Stimulated activated CD8-positive, alpha-beta memory T cell treated with anti-CD3 and anti-CD28 coated beads, Interleukin-7, amount 100 ng/mL, for 1 hour (primary cell): ENCODE measurements around the gene FUBP1.
"Not testable (repeated sequence)": the region's sequence is repeated elsewhere in the genome, so short reads cannot be mapped to it uniquely, and the experiment has no call there.

Experiments
- DNase-seq, 2 donors: peaks; one replicate each; pipeline ENCODE4 v3.0.0-alpha.2; 2020; ENCODE audit warnings: low read depth in 2 of 2

FUBP1 gene

DNA sequence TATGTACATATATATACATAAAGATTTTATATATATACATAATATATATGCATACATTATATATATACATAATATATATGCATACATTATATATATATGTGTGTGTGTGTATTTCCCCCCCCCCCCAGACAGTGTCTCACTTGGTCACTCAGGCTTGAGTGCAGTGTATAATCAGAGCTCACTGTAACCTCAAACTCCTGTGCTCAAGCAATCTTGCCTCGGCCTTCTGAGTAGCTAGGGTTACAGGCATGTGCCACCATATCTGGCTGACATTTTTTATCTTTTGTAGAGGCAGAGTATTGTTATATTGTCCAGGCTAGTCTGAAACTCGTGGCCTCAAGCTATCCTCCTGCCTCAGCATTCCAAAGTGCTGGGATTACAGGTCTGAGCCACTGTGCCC, 9.0 kb upstream of the FUBP1 start:
- DNase-seq, result no peak

DNA sequence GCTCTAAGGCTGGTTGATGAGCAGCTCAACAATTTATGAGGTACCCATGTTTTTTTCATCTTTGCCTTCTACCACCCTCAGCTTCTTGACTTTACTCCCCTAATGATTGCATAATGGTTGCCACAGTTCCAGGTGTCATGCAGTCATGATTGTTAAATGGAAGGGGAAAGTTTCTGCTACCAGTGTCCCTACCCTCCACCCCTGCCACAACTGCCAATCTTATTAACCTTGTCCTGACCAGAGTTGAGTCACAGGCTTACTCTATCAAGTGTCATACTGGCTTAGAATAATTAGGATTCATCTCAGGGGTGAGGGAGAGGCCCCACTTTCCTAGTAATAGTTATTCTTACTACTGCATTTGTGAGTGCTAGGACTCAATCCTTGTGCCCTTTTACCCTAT, 7.9 kb upstream of the FUBP1 start:
- DNase-seq, result no peak

DNA sequence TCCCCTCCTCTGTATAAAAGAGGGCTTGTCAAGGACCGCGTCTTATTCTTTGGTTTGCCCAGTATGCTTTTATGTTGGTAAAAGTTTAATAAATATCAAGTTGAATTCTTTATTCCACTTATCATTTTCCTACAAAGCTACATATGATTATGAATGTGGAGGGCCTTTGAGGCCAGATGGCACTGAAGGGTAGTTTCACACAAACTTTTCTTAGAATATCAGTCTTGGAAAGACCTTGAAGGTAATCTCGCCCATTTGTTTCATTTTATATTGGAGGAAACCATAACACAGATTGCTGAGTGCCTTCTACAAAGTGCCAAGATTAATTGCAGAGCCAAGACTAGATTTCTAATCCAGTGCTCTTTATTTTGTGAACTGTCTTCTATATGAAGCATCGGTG, 5.8 kb upstream of the FUBP1 start:
- no peak for DNase-seq

DNA sequence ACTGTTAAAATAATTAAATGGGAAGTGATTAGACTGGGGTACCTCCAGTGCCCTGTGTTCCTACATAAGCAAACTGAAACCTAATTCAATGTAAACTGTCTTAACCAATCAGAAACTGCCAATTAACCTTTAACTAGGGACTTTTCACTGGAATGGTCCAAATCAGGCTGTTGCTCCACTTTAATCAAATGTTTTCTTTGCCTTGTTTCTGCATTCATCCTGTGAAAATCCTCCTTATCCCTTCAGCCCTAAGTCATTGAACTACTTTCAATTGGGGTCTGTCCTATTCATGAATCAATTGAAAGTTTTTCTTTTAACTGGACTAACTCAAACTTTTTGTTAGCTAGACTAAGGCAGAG, 5.1 kb upstream of the FUBP1 start:
- no peak for DNase-seq

DNA sequence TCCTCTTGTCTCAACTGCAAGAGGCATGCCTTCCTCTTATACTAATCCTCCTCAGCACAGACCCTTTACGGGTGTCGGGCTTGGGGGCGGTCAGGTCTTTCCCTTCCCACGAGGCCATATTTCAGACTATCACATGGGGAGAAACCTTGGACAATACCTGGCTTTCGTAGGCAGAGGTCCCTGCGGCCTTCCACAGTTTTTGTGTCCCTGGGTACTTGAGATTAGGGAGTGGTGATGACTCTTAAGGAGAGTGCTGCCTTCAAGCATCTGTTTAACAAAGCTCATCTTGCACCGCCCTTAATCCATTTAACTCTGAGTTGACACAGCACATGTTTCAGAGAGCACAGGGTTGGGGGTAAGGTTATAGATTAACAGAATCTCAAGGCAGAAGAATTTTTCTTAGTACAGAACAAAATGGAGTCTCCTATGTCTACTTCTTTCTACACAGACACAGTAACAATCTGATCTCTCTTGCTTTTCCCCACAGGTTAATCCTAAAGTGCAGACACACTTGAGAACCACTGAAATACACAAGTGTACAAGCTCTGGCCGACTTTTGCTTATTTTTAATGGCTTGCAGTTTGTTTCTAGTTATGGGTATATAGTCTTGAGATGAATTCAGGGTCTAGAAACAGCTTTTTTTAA, 4.6 kb upstream of the FUBP1 start:
- not testable (repeated sequence) for DNase-seq

DNA sequence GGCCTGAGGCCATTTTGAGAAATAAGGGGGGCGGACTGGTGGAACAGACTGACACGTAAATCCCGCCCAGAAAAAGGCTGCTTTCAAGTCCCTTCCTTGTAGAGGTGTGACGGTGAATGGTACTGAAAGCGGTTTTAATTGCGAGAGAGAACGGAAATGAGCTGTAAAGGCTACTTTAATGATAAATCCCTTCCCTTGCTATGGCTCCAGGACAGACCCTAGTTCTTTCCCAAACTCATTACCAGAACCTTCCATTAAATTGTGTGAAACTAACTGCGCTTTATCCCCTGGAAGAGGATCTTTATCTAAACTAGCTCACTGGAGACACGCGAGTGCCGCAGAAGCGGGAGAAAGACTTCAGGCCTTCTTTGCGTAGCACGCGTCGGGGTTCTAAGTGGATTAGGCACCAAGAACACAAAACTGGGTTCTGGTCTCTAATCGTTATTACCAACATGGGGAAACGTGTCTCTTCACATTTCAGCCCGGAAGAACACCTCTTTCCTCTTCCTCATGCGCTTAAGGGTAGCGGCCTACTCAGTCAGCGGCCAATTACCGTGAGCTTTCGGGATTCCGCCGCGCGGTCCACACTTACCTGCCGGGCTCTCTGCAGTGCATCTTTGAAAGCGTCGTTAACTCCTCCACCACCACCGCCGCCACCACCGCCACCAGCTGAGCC, 441 bp downstream of the FUBP1 start:
- DNase-seq, result peak; percentile 39 to 46

DNA sequence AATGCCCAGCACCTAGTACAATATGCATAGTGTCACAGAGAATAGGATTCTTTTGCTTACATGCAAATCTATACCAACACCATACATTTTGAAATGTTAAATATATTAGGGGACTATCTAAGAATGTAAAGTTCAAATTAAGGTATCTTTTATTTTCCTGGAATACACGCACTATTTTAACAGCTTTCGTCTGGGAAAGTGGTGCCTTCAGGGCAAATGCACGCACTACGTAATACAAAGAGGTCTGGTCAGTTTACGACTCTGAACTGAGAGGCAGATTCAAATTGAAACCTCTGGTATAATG, 931 bp downstream of the FUBP1 start:
- DNase-seq, result no peak

DNA sequence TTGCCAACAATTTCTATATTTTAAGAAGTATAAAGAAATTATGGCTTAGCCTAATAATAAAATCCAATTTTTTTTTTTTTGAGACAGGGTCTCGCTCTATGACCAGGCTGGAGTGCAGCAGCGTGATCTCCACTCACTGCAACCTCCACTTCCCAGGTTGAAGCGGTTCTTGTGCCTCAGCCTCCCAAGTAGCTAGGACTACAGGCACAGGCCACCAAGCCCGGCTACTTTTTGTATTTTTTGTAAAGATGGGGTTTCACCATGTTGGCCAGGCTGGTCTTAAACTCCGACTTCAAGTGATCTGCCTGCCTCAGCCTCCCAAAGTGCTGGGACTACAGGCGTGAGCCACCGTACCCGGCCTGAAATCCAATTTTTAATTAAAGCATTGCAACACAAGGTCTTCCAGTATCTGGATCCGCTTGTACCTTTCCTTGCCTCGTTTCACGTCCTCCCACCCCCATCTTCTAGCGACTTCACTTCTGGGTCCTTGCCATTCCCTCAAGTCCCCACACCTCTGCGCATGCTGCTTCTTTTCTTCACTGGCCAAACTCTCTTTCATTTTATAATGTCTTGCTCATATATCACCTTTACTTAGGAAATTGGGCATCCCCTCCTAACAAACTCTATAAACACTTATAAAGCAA, 2.3 kb downstream of the FUBP1 start:
- no peak for DNase-seq

DNA sequence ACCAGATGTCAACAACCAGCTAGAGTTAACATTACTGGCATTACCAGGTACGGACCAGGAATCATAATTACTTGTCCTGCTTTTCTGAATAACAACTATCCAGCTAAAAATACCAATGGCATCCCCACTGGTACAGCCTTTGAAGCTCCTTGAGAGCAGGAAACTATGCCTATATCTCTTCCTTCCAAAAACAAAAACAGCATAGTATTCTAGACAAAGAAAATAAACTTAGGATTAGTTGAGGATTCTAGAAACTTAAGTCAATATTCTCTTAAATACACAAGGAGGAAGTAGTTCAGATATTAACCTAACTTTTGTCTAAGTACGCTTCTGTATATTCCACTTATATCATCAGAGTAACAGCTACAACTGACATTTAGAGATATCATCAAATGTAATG, 3.0 kb downstream of the FUBP1 start:
- DNase-seq, result no peak

DNA sequence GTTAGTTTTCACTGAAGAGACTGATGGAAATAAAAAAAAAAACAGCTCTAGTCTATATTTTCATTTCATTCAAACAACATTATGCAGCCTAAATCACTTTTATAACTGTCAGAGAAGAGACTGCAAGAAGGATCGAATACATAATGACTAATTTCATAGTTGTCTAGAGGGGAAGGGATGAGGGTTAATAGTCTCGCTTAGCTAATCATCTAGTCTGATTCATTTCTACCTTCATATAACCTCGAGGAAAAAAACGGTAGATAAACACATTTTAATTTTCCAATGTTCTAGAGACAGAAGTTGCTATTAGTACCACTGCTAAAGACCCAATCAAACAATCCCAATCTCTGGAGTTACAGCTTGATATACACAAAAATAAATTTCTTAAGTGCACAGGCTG, 3.5 kb downstream of the FUBP1 start:
- no peak for DNase-seq

DNA sequence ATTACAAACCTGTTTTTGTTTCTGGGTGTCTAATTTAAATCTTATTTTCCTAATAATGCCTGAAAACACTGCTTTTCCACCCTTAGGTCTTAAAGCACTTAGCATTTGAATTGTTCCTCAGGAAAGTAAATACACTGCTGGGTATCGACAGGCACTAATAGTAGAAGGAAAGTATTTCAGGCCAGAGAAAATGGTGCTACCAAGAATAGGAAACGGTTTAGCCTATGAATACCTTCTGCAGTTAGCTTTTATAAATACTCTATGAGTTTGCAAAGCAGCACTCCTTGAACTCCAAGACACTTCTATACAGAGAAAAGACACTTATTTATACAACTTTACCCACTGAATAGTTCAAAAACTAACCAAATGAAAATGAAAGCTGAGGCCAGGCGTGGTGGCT, 6.8 kb downstream of the FUBP1 start:
- no peak for DNase-seq

DNA sequence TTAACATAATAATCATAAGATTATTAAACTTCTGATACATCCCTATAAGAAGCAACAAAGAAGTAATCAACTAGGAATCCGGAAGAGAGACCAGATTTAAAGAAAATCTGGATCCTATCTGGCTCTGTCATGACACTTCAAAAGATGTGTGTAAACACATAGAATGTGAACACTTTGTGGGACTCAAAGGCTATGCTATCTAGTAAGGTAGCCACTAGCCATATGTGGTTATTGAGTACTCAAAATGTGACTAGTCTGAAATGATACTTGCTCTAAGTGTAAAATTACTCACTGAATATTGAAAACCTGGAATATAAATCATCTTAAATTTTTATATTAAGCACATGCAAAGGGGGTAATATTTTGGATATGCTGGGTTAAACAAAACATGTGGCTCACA, 8.7 kb downstream of the FUBP1 start:
- DNase-seq, result no peak

DNA sequence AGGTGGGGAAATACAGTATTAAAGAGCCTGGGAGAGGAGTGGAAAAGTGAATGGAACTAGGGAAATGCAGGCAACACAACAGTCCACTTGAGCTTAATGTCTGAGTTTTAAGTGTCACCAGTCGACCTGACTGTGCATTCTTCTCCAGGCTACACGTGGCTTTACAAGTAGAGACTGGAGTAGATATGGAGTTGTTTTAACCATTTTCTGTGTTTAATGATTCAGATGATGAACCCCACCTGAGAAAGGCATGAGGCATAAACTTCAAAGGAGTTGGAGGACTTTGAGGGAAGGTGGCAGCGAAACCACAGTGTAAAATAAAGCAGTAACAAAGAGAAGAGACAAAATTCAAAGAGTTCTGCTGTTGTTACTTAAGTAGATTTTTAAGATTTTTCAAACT, 12.6 kb downstream of the FUBP1 start:
- no peak for DNase-seq

DNA sequence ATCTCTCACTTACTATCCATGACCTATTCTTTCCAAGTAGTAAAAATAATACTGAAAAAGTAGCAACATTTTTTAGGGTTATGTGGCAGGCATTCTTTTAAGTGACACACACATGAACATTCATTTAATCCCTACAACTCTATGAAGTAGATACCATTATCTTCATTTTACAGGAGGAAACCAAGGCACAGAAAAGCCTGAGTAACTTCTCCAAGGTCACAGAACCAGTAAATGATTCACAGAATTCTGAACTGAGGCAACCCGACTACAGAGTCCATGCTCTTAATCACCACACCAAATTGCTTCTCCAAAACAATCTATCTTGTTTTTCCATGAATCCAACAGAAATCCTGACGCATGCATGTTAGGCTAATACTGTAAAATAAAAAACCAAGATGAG, 17.5 kb downstream of the FUBP1 start:
- no peak for DNase-seq

DNA sequence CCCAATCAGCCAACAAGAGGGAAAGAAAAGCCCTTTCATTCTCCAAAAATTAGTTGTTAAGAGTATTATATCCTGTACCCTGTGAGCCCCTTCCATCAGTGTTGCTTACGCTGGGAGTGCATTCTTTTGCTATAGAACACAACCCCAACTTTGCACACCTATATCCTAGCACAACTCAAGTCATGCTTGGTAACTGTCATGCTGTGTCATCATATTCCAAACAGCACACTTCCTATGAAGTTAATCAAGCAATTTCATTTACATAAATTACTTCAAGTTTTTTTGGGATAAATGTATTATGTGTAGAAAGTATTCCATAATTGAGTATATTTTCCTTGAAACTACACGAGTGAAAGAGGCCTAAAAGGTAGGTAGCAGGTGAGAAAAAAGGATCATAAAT, 20.0 kb downstream of the FUBP1 start:
- DNase-seq, result no peak

DNA sequence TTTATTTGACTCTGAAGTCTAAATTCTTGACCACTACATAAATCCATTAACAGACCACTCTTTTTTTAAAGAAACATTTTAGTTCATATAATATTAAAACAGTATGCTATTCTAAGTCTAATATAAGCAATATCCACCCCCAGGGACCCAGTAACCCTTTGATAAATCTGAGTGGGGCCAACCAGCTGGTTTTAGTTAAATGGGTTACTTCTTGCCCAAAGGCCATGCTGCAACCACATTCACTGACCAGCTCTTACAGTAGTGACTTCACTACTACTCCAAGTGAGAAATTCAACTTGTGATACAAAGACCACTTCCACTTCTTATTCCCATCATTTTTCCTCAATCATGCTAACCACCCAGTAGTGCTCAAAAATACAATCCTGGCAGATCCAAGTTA, 20.5 kb downstream of the FUBP1 start:
- DNase-seq, result no peak

DNA sequence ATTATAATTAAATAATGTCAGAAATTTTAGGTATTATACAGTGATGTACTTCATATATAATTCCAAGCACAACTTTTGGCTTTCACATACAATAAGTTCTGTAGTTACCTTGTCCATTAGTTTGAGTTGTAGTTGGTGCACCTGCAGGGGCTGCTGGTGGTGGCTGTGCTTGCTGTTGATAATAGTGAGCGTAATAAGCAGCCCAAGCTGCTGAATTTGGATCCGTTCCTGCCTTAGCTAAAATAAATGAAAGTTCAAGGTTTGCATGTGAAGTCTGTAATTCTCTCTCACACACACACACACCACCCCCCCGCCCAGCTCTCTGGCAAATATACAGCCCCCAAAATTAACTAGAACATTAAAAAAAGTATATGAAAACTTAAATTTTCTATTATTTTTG, 22.4 kb downstream of the FUBP1 start:
- no peak for DNase-seq

DNA sequence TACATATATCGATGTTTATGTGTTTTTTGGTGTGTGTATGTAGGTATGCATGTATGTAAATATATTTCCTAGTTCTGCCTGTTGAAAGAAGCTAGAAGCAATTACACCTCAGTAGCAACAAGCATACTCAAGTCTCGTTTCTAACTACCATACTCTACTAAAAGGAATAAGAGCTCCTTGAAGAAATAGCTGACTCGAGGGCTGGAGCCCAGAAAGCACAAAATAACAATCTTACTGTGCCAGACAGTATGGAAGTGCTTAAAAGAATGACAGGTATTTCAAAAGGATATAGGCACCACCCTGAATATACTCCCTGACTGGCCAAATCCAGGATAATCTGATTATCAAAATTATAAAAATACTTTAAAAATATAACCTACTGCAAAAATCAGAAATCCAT, 23.2 kb downstream of the FUBP1 start:
- no peak for DNase-seq

DNA sequence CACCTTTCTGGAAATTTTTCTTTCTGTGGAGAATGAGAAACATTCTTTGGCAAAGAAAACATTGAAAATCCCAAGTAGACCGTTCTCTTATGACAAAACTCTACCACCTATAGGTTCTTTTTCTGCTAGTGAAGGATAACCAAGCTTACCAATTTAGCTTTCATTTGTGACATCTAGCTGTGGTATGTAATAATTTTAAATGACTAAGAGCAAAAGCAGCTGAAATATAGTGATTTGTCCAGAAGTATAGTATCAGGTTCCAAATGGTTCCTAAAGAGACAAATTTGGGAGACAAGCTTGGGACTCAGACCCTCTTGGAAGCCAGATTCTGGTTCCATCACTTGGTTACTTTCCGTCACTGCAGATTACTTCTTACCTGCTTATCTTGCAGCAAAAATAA, 24.4 kb downstream of the FUBP1 start:
- no peak for DNase-seq

DNA sequence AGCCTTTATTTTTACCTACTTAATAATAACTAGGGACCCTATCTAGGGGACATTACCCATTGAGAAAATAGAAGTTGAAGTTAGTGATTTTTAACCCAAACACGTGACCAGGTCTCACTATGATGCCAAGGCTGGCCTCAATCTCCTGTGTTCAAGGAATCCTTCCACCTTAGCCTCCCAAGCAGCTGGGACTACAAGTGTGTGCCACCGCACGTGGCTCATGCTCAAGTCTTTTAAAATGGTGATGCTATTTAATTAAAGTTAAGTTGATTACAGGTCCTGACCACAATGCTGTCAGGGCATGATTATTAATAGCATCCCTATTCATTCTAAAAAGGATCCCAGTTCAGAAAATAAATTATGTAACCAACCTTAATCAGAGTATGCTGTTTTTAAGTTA, 25.0 kb downstream of the FUBP1 start:
- DNase-seq, result no peak

DNA sequence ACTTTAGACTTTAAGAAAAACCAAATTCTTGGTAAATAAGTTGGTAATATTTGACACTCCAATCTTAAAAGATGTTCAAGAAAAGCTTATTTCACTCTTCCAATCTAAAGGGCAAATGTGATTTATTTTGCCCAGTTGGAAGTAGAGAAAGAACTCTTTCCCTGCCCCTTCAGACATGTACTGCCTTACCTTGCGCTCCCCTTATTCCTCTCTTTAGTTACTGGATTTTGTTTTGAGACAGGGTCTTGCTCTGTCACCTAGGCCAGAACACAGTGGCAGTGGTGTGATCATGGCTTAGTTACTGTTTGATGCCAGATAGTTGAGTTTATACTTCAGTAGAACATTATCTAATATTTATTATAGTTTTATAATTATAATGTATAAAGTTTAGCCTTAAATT, 27.5 kb downstream of the FUBP1 start:
- no peak for DNase-seq

DNA sequence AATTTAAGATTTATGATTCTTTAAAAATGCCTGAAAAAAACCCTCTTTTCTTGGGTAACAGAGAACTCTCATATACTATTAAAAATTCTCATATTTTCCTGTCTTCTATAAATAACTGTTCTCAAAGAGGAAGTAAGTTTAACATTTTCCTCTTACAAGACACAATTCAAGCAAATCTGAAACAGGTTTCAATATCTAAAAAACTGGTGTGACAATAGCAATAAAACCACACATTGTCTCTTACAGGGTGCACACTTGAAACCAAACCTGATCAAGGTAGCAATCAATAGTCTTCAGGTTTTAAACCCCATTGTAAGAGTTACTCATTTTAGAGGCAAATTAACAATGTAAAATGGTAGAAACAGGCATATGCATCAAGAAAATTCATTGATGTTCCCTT, 28.0 kb downstream of the FUBP1 start:
- DNase-seq, result no peak

DNA sequence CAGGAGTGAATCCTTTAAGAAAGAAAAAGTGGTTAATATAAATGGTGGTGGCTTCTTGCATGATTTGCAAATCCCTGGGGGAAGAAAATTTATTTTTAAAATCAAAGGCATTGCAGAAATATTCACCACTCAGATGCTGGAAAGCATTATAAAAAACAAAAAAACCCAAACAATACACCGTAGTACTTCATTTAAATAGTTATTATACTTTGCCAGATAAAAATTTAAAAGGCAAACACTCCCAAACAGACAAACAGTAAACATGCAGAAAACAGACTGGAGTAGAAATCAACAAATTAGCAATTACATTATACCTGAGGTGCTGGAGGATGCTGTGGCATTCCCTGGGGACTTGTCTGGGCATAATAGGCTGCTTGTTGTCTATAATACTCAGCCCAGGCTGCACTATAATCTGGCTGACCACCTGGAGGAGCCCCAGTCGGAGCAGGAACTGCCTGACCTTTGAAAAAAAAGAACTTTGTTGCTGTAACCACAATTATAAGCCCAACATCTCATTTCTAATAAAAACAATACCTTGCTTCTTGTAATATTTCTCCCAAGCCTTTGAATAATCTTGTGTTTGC, 29.9 kb downstream of the FUBP1 start:
- no peak for DNase-seq

DNA sequence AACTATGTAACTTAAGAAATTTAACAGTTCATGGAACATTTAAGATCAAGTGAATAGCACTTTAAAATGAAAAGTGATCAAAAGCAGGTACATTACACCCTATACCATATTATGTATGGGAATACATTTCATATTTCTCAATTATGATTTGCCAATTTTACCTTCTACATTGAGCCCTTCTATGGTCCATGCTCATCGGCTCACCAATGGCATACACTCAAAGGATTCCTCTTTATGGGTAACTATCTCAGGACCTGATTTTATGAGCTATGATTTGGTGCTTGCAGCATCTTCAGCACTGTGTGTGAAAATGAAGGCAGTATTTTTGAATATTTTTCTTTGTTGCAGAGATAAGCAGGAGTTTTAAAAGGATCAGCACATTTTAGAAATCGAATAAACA, 33.5 kb downstream of the FUBP1 start:
- DNase-seq, result no peak
